HL-60 (cell line): ENCODE results near the gene MOK.

Experiments
- CTCF ChIP-seq: IDR thresholded peaks from one replicate; pipeline ENCODE4 v1.5.1; 2011; ENCODE audit warnings: low read length, control low read depth, inconsistent platforms; ENCODE audit not compliant: insufficient read depth
- POLR2AphosphoS5 ChIP-seq: IDR thresholded peaks from 2 replicates; pipeline ENCODE4 v1.6.1; 2012; ENCODE audit warnings: low read depth
- REST ChIP-seq: IDR thresholded peaks from 2 replicates; pipeline ENCODE4 v1.6.1; 2012; ENCODE audit warnings: low read depth; ENCODE audit not compliant: insufficient replicate concordance
- SPI1 ChIP-seq: IDR thresholded peaks from 2 replicates; pipeline ENCODE4 v1.6.1; 2012; ENCODE audit warnings: low read depth, mild to moderate bottlenecking, borderline replicate concordance

- TF ChIP-seq POLR2AphosphoS5 (no peak), CTCF (no peak), SPI1 (no peak), REST (no peak)
Measured at GRCh38 chr14:102249041-102249440, 55.9 kb downstream of the MOK start.
